Measurements from ENCODE around the gene GPC6.

Gene GPC6

DNA sequence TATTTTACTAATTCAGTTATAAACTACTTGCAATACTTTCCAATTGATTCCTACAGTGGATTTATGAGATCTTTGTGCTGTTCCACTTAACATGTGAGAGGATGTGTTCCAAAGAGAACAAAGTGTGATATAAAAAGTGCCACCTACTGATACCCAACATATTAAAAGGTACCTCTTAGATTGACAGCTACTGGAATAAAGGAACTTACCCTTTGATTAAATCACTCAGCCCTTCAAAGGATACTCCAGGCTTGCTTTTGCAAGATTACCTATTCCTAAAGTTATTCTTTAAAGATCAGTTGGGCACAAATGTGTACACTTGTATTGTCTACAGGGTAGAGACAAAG is 1187.0 kb downstream of the GPC6 start:
- no peak for DNase-seq (ENCODE audit: low spot score)

DNA sequence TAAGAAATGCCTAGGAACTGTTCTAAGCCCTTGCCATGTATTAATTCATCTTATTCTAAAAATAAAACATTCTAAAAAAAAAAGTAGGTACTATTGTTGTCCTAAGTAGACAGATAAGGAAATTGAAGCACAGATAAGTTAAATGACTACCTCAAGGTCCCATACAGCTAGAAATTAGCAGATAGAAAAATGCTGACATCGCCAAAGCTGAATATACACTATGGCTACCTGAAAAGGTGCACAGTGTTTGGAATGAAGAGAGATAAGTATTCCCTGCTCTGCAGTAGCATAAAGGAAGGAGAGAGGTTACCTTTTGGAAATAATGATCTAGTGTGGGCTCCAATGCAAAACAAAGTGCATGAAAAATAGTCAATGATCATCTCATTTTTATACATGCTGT is 1187.5 kb downstream of the GPC6 start:
- no peak for DNase-seq (ENCODE audit: low spot score)

DNA sequence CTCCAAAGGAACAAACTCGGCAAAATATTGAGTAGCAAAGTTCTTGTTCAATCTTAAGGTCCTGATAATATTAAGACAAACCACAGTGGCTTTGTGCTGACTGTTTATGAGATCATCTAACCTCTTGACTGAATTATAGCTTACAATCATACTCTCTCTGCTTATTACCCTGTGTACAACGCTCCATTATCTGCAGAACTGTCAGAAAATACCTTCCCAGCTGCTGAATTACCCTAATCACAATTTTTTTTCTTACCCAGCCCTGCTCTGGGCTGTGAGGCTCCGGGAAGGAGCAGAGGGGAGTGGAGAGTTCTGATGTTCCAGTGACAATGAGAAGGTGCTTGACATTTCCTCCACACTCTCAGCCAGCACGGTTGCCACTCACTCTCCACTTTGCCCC is 1188.1 kb downstream of the GPC6 start:
- no peak for DNase-seq (ENCODE audit: low spot score)

DNA sequence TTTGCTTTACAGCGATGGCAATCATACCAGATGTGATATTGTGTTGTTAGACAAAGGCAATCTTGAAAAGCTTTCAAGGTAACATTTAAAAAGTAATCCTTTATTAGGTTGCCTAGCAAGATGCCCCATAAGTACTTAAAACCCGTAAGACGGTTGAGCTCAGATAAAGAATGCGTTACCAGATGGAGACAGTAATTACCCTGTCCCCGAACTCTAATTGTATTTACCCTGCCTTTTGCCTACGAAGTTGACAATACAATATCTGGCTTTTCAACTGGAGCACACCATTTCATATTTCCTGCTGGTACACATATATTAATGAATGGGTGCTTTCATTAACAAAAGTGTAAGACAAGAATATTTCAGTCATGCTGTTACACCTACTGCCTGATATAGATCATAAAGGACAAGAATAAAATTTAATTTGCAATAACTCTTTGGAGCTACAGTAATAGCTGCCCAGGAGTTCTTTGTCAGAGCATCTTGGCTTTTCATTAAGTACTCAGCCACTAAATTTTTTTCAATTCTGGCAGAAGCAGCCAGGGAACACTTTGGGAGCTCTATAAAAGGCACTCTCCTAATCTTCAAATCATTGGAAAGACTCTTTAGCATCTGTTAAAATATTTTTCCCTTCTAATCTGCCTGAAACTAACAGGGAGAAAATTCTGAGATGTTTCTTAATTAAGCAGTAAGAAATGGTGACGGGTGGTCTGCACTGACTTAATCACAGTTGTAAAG is 1189.1 kb downstream of the GPC6 start:
- no peak for DNase-seq (ENCODE audit: low spot score)

DNA sequence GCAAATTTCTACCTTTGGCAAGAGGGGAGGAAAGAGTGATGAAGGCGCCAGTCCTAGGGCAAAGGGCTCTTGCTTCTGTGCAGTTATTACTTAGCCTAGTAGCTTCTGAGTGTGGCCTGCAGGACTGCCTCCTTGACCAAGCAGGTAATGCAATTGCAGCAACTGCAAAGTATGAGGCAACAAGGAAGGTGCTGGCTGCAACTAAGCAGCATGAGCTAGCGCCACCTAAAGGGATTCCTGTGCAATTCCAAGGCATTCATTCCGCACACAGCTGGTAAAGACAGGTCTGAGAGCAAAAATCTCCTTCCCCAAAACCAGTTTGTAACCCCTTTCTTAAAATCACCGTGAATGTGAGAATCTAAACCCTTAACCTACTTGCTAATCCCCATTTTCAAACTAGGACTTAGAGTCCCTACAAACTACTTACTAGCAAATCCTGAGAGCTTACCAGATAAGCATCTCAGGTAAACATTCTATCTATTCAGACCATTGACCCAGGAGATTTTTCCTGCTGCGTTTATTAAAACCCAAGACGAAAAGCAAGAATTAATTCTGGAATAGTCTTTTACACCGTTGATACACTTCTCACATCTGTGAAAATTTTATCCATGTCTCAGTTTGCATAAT is 1190.0 kb downstream of the GPC6 start:
- no peak for DNase-seq (ENCODE audit: low spot score)

DNA sequence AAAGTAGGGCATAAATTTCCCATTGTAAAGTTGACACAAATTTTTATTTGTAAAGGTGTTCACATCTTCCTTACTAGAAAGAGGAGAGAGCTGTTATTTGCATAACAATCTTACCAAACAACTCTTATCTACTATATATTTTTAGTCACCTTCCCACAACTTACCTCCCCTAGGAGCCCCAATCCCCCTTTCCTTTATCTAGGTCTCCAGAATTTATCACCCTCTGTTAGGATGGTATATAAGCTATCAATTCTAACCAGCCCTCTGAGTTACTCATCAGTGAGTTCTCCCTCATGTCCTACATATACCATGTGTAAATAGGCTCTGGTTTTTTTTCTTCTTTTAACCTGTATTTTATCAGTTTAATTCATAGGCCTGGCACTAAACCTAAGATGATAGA is 1190.7 kb downstream of the GPC6 start:
- DNase-seq (ENCODE audit: low spot score): no peak

DNA sequence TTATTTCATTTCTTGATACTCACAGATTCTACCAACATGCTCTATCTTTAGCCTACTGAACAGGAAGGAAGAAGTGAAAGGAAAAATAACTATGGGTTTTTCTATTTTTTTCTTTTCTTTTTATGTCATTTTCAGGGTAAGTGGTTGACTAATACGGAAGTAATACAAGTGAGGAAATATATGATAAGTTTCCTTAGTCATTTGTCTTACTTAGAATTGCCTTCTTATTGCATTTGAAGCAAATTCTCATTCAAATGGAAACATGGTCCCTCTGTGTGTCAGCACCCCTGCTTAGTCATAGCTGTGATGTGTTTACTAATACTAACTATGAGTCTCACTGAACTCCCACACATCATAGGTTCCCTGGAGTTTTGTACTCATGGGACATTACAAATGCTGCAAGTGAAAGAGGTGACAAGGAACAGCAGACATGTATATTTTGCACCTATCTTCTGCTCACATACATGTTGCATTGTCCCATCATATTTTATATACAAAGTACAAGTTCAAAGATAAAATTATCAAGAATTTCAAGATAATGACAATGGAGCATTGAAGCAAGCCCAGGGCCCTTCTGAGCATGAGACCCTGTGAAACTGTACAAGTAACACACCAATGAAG is 1192.8 kb downstream of the GPC6 start:
- DNase-seq (ENCODE audit: low spot score): peak; percentile 81

DNA sequence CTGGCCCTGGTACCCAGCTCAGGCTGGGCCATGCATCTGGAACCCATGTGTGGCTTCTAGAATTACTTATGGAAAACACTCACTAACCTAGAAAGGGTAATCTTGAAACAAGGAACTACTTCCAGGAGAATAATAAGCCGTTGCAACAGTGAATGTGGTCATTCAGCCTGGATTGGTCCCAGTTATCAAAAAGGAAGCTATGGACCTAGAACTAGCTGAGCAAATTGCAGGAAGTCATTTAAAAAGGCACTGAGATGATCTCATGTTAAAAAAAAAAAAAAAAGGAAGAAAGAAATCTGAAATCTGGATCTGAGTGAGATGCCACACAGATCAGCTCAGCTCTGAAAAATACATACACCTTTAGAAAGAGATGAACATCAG is 1193.3 kb downstream of the GPC6 start:
- DNase-seq (ENCODE audit: low spot score): no peak

DNA sequence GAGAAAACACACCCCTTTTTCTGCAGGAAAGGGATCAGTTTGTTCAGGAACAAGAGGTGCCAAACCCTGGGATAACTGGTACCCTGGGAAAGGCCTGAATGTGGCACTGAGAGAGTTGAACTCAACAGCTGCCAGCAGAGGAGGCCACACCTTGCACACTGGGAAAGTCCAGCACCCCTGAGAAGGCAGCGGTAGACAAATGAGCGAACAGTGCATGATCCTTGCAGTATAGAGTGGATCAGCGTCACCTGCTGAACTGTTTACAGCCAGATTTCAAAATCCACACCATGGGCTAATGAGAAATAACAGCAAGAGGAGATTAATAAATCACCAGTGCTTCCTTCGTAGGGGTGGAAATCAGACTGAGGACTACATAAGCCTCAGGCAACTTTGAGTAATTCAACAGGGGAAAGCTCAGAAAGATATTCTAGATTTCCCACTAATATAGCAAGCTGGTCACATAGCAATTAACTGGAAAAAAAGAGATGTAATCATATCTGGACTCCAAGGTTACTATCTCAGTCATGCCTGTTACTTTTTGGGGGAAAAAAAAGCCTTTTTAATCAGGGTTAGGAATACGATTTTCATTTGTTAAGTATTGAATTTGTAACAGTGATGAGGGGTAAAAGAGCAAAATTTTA is 1200.8 kb downstream of the GPC6 start:
- DNase-seq (ENCODE audit: low spot score): no peak

DNA sequence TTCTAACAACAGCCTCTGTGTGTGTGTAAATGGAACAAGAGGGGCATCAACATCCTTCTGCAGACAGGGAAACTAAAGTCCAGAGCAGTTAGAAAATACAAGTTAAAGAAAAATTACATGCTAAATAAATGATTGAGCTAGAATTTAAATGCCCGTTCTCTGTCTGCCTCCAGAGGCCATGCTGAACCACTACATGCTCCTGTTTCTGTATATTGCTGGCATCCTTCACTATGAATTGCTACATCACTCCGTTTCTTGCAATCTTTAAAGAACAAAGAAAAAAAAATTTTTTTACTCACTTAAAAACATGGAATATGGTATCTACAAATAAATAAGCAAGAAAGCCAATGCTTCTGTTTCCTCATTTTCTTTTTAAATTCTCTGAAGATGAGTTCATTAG is 1205.0 kb downstream of the GPC6 start:
- no peak for DNase-seq (ENCODE audit: low spot score)

DNA sequence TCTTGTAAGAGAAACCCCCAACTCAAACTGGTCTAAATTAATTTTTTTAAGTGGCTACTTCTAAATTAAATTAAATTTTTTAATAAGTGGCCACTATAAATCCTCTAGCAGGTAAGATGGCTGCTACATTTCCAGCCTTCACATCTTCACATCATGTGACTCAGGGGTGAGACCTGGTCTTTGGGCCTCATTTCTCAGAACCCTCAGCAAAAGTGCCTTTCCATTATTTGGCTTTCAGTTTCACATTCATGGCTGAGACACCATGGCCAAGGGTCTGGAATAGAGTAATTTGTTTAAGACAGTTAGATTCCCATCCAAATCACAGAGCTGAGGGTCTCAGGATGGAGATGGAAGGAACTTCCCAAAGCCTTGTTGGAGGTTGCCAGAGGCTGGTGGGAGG is 1205.4 kb downstream of the GPC6 start:
- no peak for DNase-seq (ENCODE audit: low spot score)

DNA sequence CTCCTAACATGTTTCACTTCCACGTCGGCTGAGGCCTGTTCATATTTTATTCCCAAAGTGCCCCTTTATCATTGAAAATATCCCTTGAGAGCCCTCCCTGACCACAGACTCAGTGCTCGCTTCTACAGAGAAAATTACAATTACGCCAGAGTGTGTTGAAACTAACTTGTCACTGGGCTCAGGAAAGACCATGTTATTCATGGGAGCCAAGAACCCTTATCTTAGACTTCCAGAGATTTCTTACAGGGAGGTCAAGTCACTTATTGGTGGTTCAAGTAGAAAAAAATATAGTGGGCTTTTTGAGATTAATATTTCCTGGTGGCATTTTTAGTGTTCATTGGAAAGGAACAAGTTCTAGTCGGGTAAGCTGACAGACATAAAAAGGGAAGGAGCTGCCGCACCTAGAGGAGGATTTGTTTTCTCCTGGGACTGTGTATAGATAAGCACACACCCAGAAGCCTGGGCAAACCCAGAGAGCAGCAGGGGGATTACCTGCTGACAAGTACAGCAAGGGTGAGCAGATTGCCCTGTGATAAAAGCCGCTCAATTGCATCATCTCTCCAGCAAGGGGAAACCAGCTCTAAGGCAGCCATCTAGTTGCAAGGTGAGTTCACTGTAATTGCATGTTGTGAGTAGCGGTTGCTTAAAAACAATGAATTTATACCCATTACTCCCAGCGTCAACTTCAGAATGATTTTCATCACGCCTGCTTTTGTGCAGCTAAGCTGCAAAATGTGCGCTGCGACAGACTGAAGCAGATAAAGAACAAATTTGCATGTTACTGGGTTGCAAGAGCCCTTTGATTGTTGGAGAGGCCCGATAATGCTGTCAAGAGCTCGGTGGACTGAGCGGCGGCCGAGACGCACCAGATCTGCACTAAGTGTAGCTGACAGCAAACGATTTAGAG is 1206.7 kb downstream of the GPC6 start:
- DNase-seq (ENCODE audit: low spot score): peak; percentile 24

DNA sequence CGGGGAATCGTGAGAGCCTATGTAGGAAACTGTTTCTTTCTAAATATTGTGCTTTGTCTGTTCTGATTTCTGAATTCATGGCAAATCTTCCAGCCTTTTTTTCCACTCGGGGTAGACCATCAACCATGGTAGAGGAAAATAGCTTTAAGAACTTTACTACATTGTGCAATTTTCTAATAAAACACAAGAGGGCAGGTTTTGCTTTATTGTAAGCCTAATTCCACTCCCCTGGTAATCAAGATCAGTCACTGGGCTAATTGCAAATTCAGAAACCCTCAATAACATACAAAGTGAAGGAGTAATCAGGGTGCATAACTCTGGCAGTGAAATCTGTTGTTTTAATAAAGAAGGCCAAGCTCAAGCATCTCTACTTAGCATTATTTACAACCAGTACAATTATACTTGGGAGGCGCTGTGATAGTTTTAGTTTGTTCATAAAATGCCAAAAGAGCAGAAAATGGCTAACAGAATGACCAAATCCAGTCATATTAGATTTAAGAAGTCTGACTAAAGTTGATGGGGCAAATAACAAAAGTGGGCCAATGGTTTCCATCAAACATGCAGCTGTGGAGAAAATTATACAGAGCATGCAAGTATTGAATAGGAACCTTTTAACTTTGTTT is 1209.1 kb downstream of the GPC6 start:
- peak; percentile 48 for DNase-seq (ENCODE audit: low spot score)

DNA sequence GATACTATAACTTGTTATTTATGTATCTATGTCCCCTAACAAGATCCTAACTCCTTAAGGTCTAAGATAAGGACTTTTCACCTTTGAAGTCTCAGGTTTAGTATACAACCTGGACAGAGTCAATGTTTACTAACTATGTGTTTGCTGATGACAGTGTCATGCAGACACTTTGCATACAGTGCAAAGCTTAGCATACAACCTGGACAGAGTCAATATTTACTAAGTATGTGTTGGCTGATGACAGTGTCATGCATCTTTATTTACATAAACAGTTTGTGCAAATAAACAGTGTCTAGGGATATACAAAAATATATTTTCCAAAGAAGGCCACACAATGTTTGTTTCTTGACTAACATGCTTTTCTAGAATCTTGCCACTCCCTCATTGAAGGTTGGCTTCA is 1218.2 kb downstream of the GPC6 start:
- no peak for DNase-seq (ENCODE audit: low spot score)

DNA sequence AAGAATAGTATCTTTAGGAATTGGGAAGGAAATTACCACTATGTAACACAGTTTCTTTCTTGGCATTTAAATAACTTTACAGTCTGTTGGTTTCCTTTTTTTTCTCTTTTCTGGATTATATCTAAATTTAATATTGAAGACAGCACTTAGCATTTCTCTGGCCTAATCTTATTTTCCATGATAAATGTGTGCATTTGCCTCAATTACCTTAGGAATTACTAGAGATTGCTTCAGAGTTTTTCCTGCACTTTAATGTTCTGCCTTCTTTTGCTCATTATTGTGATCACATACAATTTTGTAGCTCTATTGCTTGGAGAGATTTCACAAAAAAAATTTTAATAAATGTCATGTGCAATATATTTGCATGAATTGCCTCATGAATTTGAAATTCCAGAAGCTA is 1227.7 kb downstream of the GPC6 start:
- DNase-seq (ENCODE audit: low spot score): no peak

DNA sequence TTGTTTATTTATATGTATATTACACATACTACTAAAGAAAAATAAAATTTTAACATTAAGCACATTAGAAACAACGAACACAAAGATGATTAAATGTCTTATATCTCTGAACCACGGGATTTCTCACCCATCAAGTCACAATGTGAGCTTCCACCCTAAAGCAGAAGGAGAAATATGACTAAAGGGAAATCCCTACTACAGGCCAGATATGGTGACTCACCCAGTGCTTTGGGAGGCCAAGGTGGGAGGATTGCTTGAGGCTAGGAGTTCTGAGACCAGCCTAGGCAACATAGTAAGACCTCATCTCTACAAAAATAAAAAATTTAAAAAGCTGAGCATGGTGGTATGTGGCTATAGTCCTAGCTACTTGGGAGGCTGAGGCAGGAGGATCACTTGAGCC is 1228.3 kb downstream of the GPC6 start:
- DNase-seq (ENCODE audit: low spot score): peak; percentile 2

DNA sequence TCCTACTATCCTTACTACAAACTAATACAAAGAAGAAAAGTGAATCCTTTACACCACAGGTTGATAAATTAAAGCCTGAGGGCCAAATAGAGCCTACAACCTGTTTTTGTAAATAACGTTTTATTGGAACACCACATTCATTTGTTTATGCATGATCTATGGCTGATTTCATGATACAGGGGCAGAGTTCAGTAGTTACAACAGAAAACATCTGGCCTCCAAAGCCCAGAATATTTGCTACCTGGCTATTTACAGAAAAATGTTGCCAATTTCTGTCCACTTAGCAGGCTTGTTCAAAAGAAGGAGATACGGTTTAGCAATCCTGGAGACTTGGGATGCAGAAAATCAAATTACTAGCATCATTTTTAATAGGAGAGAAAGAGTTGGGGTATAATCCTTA is 1228.8 kb downstream of the GPC6 start:
- no peak for DNase-seq (ENCODE audit: low spot score)

All from activated CD4-positive, alpha-beta T cell treated with anti-CD3 and anti-CD28 coated beads, Interleukin-2, Interleukin-4, amounts not matched to agents 100 ng/mL and 50 ng/mL, durations not matched to agents 16 hours and 8 hours (primary cell).